HFFc6 (cell line): Measurements from ENCODE around the gene CDKN1C. TPM values are rescaled to one million over a fixed set of nuclear protein-coding genes. Genes with fewer than 3 reads are reported as not detected.

Experiments used
- DNase-seq: peaks from one replicate; pipeline ENCODE4 v3.0.0-alpha.2; 2018
- H3K27ac Mint-ChIP-seq: 2 replicates; pipeline ENCODE4 v1.8.0; 2020; ENCODE audit warnings: mild to moderate bottlenecking, mixed read lengths
- H3K27me3 Mint-ChIP-seq: 2 replicates; pipeline ENCODE4 v1.8.0; 2021; ENCODE audit warnings: mild to moderate bottlenecking, moderate library complexity, mixed read lengths; ENCODE audit not compliant: insufficient read depth
- H3K36me3 Mint-ChIP-seq: 2 replicates; pipeline ENCODE4 v1.8.0; 2021; ENCODE audit warnings: low read depth, mixed read lengths
- H3K4me1 Mint-ChIP-seq: 2 replicates; pipeline ENCODE4 v1.8.0; 2020; ENCODE audit warnings: low read depth, mixed read lengths
- H3K4me3 Mint-ChIP-seq: 2 replicates; pipeline ENCODE4 v1.8.0; 2020; ENCODE audit warnings: mild to moderate bottlenecking, moderate library complexity, mixed read lengths
- H3K9me3 Mint-ChIP-seq: 2 replicates; pipeline ENCODE4 v1.8.0; 2020; ENCODE audit warnings: mild to moderate bottlenecking, mixed read lengths
- total RNA-seq, 6 experiments: library from RNA; stranded (reverse); fragmentation: NEBNext Ultra II Directional; extraction: Animal tissue kit (Norgen Biotek cat#: 25700); gene quantifications; 2 replicates in 1 of 6; 3 replicates in 5 of 6; pipeline ENCODE4 v1.2.3, GENCODE V29; 2021
- TF ChIP-seq, protein P1 (sequence below): fragments of 200-600 bp; sonication (generic); IDR thresholded peaks from 2 replicates; pipeline ENCODE4 v1.5.0; 2021; ENCODE audit warnings: antibody characterized with exemption, mild to moderate bottlenecking

CDKN1C gene
- total RNA-seq, 6 experiments from 2014 or later = 0.17 to 0.24 TPM; not detected in 4

- H3K4me1 Mint-ChIP-seq = peaks cover 7% of the 10 kb centered on the region
- TF ChIP-seq, protein P1, sequence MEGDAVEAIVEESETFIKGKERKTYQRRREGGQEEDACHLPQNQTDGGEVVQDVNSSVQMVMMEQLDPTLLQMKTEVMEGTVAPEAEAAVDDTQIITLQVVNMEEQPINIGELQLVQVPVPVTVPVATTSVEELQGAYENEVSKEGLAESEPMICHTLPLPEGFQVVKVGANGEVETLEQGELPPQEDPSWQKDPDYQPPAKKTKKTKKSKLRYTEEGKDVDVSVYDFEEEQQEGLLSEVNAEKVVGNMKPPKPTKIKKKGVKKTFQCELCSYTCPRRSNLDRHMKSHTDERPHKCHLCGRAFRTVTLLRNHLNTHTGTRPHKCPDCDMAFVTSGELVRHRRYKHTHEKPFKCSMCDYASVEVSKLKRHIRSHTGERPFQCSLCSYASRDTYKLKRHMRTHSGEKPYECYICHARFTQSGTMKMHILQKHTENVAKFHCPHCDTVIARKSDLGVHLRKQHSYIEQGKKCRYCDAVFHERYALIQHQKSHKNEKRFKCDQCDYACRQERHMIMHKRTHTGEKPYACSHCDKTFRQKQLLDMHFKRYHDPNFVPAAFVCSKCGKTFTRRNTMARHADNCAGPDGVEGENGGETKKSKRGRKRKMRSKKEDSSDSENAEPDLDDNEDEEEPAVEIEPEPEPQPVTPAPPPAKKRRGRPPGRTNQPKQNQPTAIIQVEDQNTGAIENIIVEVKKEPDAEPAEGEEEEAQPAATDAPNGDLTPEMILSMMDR = peak; percentile 96
- H3K27me3 Mint-ChIP-seq = no peaks in the 10 kb centered on the region; the same call in 1 of the 2 replicates
- peak; percentile 26 for DNase-seq
- H3K36me3 Mint-ChIP-seq = no peaks in the 10 kb centered on the region
- peak overlapping the region; percentile 80 for H3K27ac Mint-ChIP-seq
- H3K9me3 Mint-ChIP-seq = no peaks in the 10 kb centered on the region
- peak overlapping the region; percentile 90 for H3K4me3 Mint-ChIP-seq
Measured at GRCh38 chr11:2892215-2892966, 6.8 kb upstream of the CDKN1C start.

DNA sequence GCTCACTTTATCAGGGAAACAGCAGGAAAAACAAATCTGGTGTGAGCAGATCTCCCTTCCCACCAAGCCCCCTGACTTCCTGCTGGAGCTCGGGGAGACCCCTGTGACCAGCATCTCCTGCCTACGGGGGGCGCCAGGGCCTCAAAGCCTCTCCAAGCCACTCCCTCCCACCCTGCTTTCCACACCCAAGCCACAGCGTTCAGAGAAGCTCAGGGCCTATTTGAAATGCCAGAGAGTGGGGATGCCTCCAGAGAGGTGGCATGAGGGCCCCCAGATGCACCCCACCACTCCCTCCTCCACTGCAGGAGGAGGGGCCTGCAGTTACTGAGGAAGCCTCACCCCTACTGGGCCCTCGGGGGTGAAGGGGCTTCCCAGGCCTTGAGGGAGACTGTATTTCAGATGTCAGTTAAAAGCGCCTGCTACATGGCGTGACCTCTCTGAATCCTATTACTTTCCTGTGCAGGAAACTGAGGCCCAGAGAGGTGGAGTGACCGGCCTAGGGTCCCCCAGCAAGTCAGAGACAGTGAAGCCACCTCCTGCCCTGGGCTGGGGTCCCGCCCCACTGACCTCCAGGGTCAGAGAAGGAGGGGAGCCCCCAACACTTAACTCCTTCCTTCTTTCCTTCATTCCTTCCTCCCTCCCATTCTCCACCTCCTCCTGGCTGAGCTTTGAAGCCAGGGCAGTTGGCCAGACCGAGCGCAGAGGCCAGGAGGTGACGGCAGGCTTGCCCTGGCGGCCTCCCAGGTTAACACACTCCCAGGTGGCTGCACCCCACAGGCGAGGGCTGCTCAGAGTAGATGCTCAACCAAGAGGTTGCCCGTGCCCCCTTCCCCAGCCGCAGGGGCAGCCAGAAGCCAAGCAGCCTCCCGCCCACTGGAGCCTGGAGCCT is 6.0 kb upstream of the CDKN1C start:
- TF ChIP-seq, protein P1 = no peak
- no peak for DNase-seq
- H3K4me1 Mint-ChIP-seq = peaks cover 7% of the 10 kb centered on the region

DNA sequence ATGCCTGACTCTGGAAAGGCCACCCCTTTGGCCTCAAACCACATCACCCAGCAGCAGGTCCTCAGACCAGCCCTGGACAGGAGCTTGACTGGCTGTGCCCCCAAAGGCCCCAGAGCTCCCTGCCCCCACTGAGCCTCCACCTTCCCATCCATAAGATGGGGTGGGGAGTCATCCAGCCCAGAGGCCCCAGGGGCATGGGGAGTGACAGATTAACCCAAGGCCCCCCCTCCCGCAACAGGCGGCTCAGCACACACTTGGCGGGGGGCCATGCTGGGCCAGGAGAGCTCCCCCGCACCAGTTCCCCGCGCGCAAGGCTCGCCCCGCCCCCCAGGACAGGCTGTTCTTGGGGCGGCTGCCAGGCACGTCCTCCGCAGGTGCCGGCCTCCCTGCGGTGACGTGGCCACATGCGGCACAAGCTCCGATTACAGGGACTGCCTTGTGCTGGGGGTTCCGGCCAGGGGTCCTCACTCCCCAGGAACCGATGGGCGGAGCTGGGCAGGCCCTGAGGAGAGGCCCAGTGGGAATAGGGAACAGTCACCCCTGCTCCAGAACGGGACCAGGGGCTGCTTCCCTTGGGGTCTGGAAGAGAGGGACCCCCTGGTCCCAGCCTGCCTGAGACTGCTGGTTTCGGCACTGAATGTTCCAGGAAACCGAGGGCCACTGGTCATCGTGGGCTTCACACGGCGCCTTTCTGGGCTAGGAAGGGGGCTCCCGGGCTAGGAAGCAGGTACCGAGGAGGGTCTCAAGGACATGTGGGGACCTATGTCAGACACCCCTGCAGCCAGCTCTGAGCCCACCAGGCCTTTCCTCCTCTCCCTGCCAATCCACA is 5.1 kb upstream of the CDKN1C start:
- Mint-ChIP-seq H3K9me3 (no peaks in the 10 kb centered on the region), H3K27ac (no peak overlapping the region), H3K4me1 (peaks cover 7% of the 10 kb centered on the region), H3K4me3 (no peak overlapping the region), H3K27me3 (no peaks in the 10 kb centered on the region; the same call in 1 of the 2 replicates), H3K36me3 (no peaks in the 10 kb centered on the region)
- TF ChIP-seq, protein P1 = no peak
- DNase-seq = no peak

More for the DNA sequence above, 6.0 kb upstream of the CDKN1C start:
- H3K9me3 Mint-ChIP-seq = no peaks in the 10 kb centered on the region
- peak overlapping the region; percentile 90 for H3K4me3 Mint-ChIP-seq
- H3K36me3 Mint-ChIP-seq = no peaks in the 10 kb centered on the region
- H3K27me3 Mint-ChIP-seq = no peaks in the 10 kb centered on the region; the same call in 1 of the 2 replicates
- H3K27ac Mint-ChIP-seq = peak overlapping the region; percentile 80

- no peaks in the 10 kb centered on the region for H3K36me3 Mint-ChIP-seq
- H3K4me3 Mint-ChIP-seq = no peak overlapping the region
- DNase-seq = no peak
- H3K27ac Mint-ChIP-seq = no peak overlapping the region
- no peaks in the 10 kb centered on the region for H3K9me3 Mint-ChIP-seq
- TF ChIP-seq, protein P1 = no peak
- peaks cover 4% of the 10 kb centered on the region for H3K27me3 Mint-ChIP-seq
- peaks cover 7% of the 10 kb centered on the region for H3K4me1 Mint-ChIP-seq
Measured at GRCh38 chr11:2889362-2890273, 4.0 kb upstream of the CDKN1C start.
